K562 (cell line): ENCODE measurements around the gene ITPR2. TPM values are rescaled to one million over a fixed set of nuclear protein-coding genes. Genes with fewer than 3 reads are reported as not detected.

Source experiments
- BMI1 ChIP-seq: fragments of 150-350 bp; IDR thresholded peaks from 2 replicates; pipeline ENCODE4 v1.6.1; 2014; ENCODE audit warnings: low read length
- CBFA2T3 ChIP-seq: fragments of 450-650 bp; IDR thresholded peaks from 2 replicates; pipeline ENCODE4 v1.6.1; 2017
- CHAMP1 ChIP-seq: fragments of 450-650 bp; IDR thresholded peaks from 2 replicates; pipeline ENCODE4 v1.6.1; 2016; ENCODE audit warnings: mild to moderate bottlenecking
- ID3 ChIP-seq, 2 experiments: fragments of 250-450 bp in 1 of 2; fragments of 450-650 bp in 1 of 2; sonication (Bioruptor Pico) in 1 of 2; IDR thresholded peaks; 2 replicates each; pipeline versions ENCODE4 v1.6.1 to v1.8.0; 2016 to 2021; ENCODE audit warnings: mild to moderate bottlenecking in 2 of 2, moderate library complexity in 2 of 2, missing compliant biosample characterization in 1 of 2, missing genetic modification characterization in 1 of 2
- LEF1 ChIP-seq: fragments of 450-650 bp; IDR thresholded peaks from 2 replicates; pipeline ENCODE4 v1.6.1; 2016; ENCODE audit warnings: mild to moderate bottlenecking
- MTA2 ChIP-seq: fragments of 450-650 bp; IDR thresholded peaks from 2 replicates; pipeline ENCODE4 v1.6.1; 2016; ENCODE audit warnings: low read depth
- NFE2L1 ChIP-seq: fragments of 450-650 bp; IDR thresholded peaks from 2 replicates; pipeline ENCODE4 v1.6.1; 2016; ENCODE audit warnings: missing genetic modification characterization, low read depth, mild to moderate bottlenecking, missing compliant biosample characterization, moderate library complexity, borderline replicate concordance
- NR4A1 ChIP-seq, 2 experiments: fragments of 250-450 bp in 1 of 2; fragments of 450-650 bp in 1 of 2; sonication (Bioruptor Pico) in 1 of 2; IDR thresholded peaks; 2 replicates each; pipeline versions ENCODE4 v1.4.0 to v1.6.1; 2016 to 2020; ENCODE audit warnings: mild to moderate bottlenecking in 2 of 2, missing compliant biosample characterization in 1 of 2, missing genetic modification characterization in 1 of 2, moderate library complexity in 1 of 2
- SIX5 ChIP-seq, 2 experiments: IDR thresholded peaks; 2 replicates each; pipeline ENCODE4 v1.6.1; 2011; ENCODE audit warnings: low read length in 2 of 2, borderline replicate concordance in 1 of 2, low read depth in 1 of 2, mild to moderate bottlenecking in 1 of 2, moderate library complexity in 1 of 2; ENCODE audit not compliant: insufficient read depth in 1 of 2
- SMARCE1 ChIP-seq: fragments of 450-650 bp; IDR thresholded peaks from 2 replicates; pipeline ENCODE4 v1.7.1; 2016; ENCODE audit warnings: mild to moderate bottlenecking
- STAT5B ChIP-seq: fragments of 250-450 bp; sonication (Bioruptor Pico); IDR thresholded peaks from 2 replicates; pipeline ENCODE4 v1.8.0; 2021; ENCODE audit warnings: mild to moderate bottlenecking, inconsistent platforms
- ZNF644 ChIP-seq: fragments of 200-800 bp; sonication (Bioruptor generic); IDR thresholded peaks from 2 replicates; pipeline ENCODE4 v1.6.1; 2016; ENCODE audit warnings: low read depth, missing genetic modification characterization, missing compliant biosample characterization
- polyA plus RNA-seq, 8 experiments: library from polyadenylated mRNA; depleted of rRNA in 4 of 8; stranded (reverse) in 5 of 8; unstranded in 3 of 8; fragments of >200 nt; fragmentation: Nextera tagmentation in 2 of 8; fragmentation: Illumina TruSeq in 1 of 8; extraction: Ambion mirVana in 2 of 8; extraction: Trizol in 1 of 8; gene quantifications; 2 replicates each; pipeline versions ENCODE4 v1.2.1 to v1.2.3, GENCODE V29; 2011 to 2014; ENCODE audit warnings: inconsistent platforms in 1 of 8, missing spikeins in 1 of 8
- total RNA-seq, 7 experiments: library from RNA; depleted of rRNA in 6 of 7; stranded (reverse); fragments of >200 nt in 6 of 7; fragmentation: Illumina TruSeq in 2 of 7; extraction: Trizol in 2 of 7; gene quantifications; 2 replicates each; pipeline versions ENCODE4 v1.2.1 to v1.2.3, GENCODE V29; 2011 to 2021; ENCODE audit warnings: low replicate concordance in 1 of 7
- TF ChIP-seq, protein P1 (sequence below), 2 experiments: fragments of 450-650 bp in 1 of 2; sonication (generic) in 1 of 2; formaldehyde crosslinking in 1 of 2; IDR thresholded peaks; 2 replicates each; pipeline versions ENCODE4 v1.7.1 to v1.9.0; 2016 to 2022; ENCODE audit warnings: inconsistent platforms in 1 of 2, mild to moderate bottlenecking in 1 of 2, missing genetic modification reagents in 1 of 2

The ITPR2 gene
- total and polyA plus RNA-seq, 9 of the 15 experiments (the other 6 are each of a cell fraction or from before 2014, with no cell fraction given) = 0.21 to 3.3 (median 0.95) TPM

- TF ChIP-seq, protein P1, sequence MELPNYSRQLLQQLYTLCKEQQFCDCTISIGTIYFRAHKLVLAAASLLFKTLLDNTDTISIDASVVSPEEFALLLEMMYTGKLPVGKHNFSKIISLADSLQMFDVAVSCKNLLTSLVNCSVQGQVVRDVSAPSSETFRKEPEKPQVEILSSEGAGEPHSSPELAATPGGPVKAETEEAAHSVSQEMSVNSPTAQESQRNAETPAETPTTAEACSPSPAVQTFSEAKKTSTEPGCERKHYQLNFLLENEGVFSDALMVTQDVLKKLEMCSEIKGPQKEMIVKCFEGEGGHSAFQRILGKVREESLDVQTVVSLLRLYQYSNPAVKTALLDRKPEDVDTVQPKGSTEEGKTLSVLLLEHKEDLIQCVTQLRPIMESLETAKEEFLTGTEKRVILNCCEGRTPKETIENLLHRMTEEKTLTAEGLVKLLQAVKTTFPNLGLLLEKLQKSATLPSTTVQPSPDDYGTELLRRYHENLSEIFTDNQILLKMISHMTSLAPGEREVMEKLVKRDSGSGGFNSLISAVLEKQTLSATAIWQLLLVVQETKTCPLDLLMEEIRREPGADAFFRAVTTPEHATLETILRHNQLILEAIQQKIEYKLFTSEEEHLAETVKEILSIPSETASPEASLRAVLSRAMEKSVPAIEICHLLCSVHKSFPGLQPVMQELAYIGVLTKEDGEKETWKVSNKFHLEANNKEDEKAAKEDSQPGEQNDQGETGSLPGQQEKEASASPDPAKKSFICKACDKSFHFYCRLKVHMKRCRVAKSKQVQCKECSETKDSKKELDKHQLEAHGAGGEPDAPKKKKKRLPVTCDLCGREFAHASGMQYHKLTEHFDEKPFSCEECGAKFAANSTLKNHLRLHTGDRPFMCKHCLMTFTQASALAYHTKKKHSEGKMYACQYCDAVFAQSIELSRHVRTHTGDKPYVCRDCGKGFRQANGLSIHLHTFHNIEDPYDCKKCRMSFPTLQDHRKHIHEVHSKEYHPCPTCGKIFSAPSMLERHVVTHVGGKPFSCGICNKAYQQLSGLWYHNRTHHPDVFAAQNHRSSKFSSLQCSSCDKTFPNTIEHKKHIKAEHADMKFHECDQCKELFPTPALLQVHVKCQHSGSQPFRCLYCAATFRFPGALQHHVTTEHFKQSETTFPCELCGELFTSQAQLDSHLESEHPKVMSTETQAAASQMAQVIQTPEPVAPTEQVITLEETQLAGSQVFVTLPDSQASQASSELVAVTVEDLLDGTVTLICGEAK (IDR thresholded peaks at IDR 0.05) = peak; percentile 63
- TF ChIP-seq, protein P1 (CRISPR knock-in tag; IDR thresholded peaks at IDR 0.05) = no peak
- TF ChIP-seq CBFA2T3 = peak; percentile 96
- peak; percentile 50; the same call in 1 of the 2 replicates for TF ChIP-seq SMARCE1
- peak; percentile 90 for TF ChIP-seq MTA2
- TF ChIP-seq LEF1 = peak; percentile 35; the same call in 1 of the 2 replicates
- TF ChIP-seq ID3 (CRISPR knock-in tag; IDR thresholded peaks at IDR 0.05) = no peak
- peak; percentile 72; the same call in 1 of the 2 replicates for TF ChIP-seq ID3 (tag; IDR thresholded peaks at IDR 0.05)
- peak; percentile 86 for TF ChIP-seq ZNF644
- no peak for TF ChIP-seq NFE2L1 (tag)
- no peak for TF ChIP-seq STAT5B
- 0 out of 2 replicates have a peak, but pooled peaks have one; percentile 34 for TF ChIP-seq CHAMP1
- no peak for TF ChIP-seq NR4A1 (CRISPR knock-in tag; IDR thresholded peaks at IDR 0.05)
- peak; percentile 95 for TF ChIP-seq NR4A1 (tag; IDR thresholded peaks at IDR 0.05)
- TF ChIP-seq BMI1 = 0 out of 2 replicates have a peak, but pooled peaks have one; percentile 37
- TF ChIP-seq SIX5 (IDR thresholded peaks at IDR 0.05; ENCODE audit: borderline replicate concordance in 1 of 2, insufficient read depth in 1 of 2, low read depth in 1 of 2, low read length in 2 of 2) = no peak
Measured at GRCh38 chr12:26845984-26846383, 13.0 kb upstream of the ITPR2 start (continued).
